K562 (cell line): ENCODE results near the gene MBLAC2. TPM values are rescaled to one million over a fixed set of nuclear protein-coding genes. Genes with fewer than 3 reads are reported as not detected.

Experiments used
- ATAC-seq: fragments of 200-7000 bp; cut with Tn5 transposase; 3 replicates; pipeline ENCODE4 v1.9.1; 2020; ENCODE audit warnings: moderate library complexity
- BruUV-seq: library from RNA; stranded (reverse); fragments of 400-500 nt; replicated peaks from 2 replicates; lab custom pipeline; 2021; lab: Mats Ljungman, UMichigan
- CTCF ChIA-PET: fragments of 300-600 bp; formaldehyde crosslinking; extraction: SDS; loops from one replicate; lab custom pipeline; 2021; ENCODE audit warnings: low intra/inter-chr PET ratio; lab: Yijun Ruan, JAX
- POLR2A ChIA-PET: fragments of 300-600, 350-650 bp; sonication (Branson Sonifier 250); formaldehyde crosslinking; extraction: SDS; loops from one replicate; lab custom pipeline; 2021; ENCODE audit warnings: antibody characterized with exemption, inconsistent platforms; lab: Yijun Ruan, JAX
- DNase-seq, 4 experiments: peaks; one replicate each; pipeline versions ENCODE4 v3.0.0 to v3.0.0-alpha.2; 2011 to 2018; ENCODE audit warnings: low spot score in 3 of 4, mixed read lengths in 3 of 4; ENCODE audit errors: extremely low read depth in 1 of 4
- FAIRE-seq: peaks from 2 replicates; lab custom pipeline; 2011; peaks lifted over from hg19 to GRCh38; lab: Jason Lieb, UNC
- H2AFZ ChIP-seq: 2 replicates; pipeline ENCODE4 v1.6.0; 2011; ENCODE audit warnings: low read depth, low read length, control low read depth, inconsistent platforms
- H3K27ac ChIP-seq: fragments of 200-600 bp; 3 replicates; pipeline ENCODE4 v1.8.0; 2011; ENCODE audit warnings: low read depth, mild to moderate bottlenecking, control low read depth, inconsistent platforms, low read length, moderate library complexity, mixed read lengths; ENCODE audit errors: extremely low read depth
- H3K27me3 ChIP-seq, 2 experiments: fragments of 300-600 bp in 1 of 2; 2 replicates in 1 of 2; 3 replicates in 1 of 2; pipeline versions ENCODE4 v1.6.0 to v1.8.0; 2011; ENCODE audit warnings: inconsistent platforms in 2 of 2, low read length in 2 of 2, mild to moderate bottlenecking in 1 of 2, mixed read lengths in 1 of 2, moderate library complexity in 1 of 2; ENCODE audit not compliant: control insufficient read depth in 2 of 2, insufficient read depth in 2 of 2
- H3K36me3 ChIP-seq: fragments of 300-600 bp; 3 replicates; pipeline ENCODE4 v1.8.0; 2011; ENCODE audit warnings: mild to moderate bottlenecking, low read length, inconsistent platforms; ENCODE audit not compliant: control insufficient read depth, insufficient read depth
- H3K4me1 ChIP-seq, 2 experiments: fragments of 200-600 bp in 1 of 2; replicated peaks in 1 of 2; 2 replicates in 1 of 2; 3 replicates in 1 of 2; pipeline versions ENCODE4 v1.5.1 to v1.8.0; 2011; ENCODE audit warnings: inconsistent platforms in 2 of 2, low read length in 2 of 2, mild to moderate bottlenecking in 1 of 2, mixed read lengths in 1 of 2, moderate library complexity in 1 of 2; ENCODE audit not compliant: control insufficient read depth in 2 of 2, insufficient read depth in 2 of 2
- H3K4me2 ChIP-seq: 2 replicates; pipeline ENCODE4 v1.6.1; 2011; ENCODE audit warnings: low read length, control low read depth, inconsistent platforms, mixed read lengths; ENCODE audit not compliant: insufficient read depth
- H3K4me3 ChIP-seq: fragments of 200-600 bp; sonication (generic), shearing (Covaris generic); 2 replicates; pipeline ENCODE4 v1.5.1; 2016; ENCODE audit warnings: control low read depth, inconsistent platforms
- H3K79me2 ChIP-seq: fragments of 200-600 bp; 3 replicates; pipeline ENCODE4 v1.8.0; 2011; ENCODE audit warnings: low read length, inconsistent platforms; ENCODE audit not compliant: control insufficient read depth, insufficient read depth
- H3K9ac ChIP-seq, 2 experiments: 2 replicates each; pipeline versions ENCODE4 v1.6.0 to v1.6.1; 2011; ENCODE audit warnings: low read depth in 2 of 2, low read length in 2 of 2, control low read depth in 1 of 2, inconsistent platforms in 1 of 2, mild to moderate bottlenecking in 1 of 2, mixed read lengths in 1 of 2; ENCODE audit not compliant: insufficient read depth in 1 of 2
- H3K9me1 ChIP-seq: one replicate; pipeline ENCODE4 v1.6.0; 2011; ENCODE audit warnings: inconsistent platforms, mild to moderate bottlenecking, low read length, moderate library complexity; ENCODE audit not compliant: control insufficient read depth, insufficient read depth
- H3K9me3 ChIP-seq: replicated peaks from 2 replicates; pipeline ENCODE4 v1.5.1; 2011; ENCODE audit warnings: low read depth, low read length, inconsistent platforms; ENCODE audit not compliant: control insufficient read depth, insufficient read depth
- H4K20me1 ChIP-seq: replicated peaks from 2 replicates; pipeline ENCODE4 v1.6.1; 2011; ENCODE audit warnings: low read length, inconsistent platforms, mixed read lengths; ENCODE audit not compliant: control insufficient read depth, insufficient read depth
- MAFG ChIP-seq: fragments of 450-650 bp; conservative IDR thresholded peaks from 2 replicates; pipeline ENCODE4 v1.6.1; 2016; ENCODE audit warnings: missing genetic modification characterization, missing compliant biosample characterization
- MTA2 ChIP-seq: fragments of 450-650 bp; IDR thresholded peaks from 2 replicates; pipeline ENCODE4 v1.6.1; 2016; ENCODE audit warnings: low read depth
- PBX2 ChIP-seq, 2 experiments: IDR thresholded peaks in 1 of 2; conservative IDR thresholded peaks in 1 of 2; 2 replicates each; pipeline ENCODE4 v1.6.1; 2016; ENCODE audit warnings: low read depth in 2 of 2, mild to moderate bottlenecking in 1 of 2, missing compliant biosample characterization in 1 of 2, missing genetic modification characterization in 1 of 2, moderate library complexity in 1 of 2
- PTRF ChIP-seq: fragments of 450-650 bp; IDR thresholded peaks from 2 replicates; pipeline ENCODE4 v1.6.1; 2016; ENCODE audit warnings: mild to moderate bottlenecking, missing genetic modification characterization, missing compliant biosample characterization
- SIX5 ChIP-seq, 2 experiments: IDR thresholded peaks; 2 replicates each; pipeline ENCODE4 v1.6.1; 2011; ENCODE audit warnings: low read length in 2 of 2, borderline replicate concordance in 1 of 2, low read depth in 1 of 2, mild to moderate bottlenecking in 1 of 2, moderate library complexity in 1 of 2; ENCODE audit not compliant: insufficient read depth in 1 of 2
- SUPT5H ChIP-seq: fragments of 450-650 bp; IDR thresholded peaks from 2 replicates; pipeline ENCODE4 v1.6.1; 2016
- TOE1 ChIP-seq, 2 experiments: fragments of 450-650 bp in 1 of 2; sonication (generic) in 1 of 2; formaldehyde crosslinking in 1 of 2; IDR thresholded peaks; 2 replicates each; pipeline versions ENCODE4 v1.7.1 to v1.8.0; 2016 to 2022; ENCODE audit warnings: borderline replicate concordance in 2 of 2, mild to moderate bottlenecking in 2 of 2, antibody characterized with exemption in 1 of 2, inconsistent platforms in 1 of 2, low read depth in 1 of 2, missing genetic modification reagents in 1 of 2, moderate library complexity in 1 of 2
- YBX1 ChIP-seq: fragments of 450-650 bp; IDR thresholded peaks from 2 replicates; pipeline ENCODE4 v1.7.1; 2016; ENCODE audit warnings: mild to moderate bottlenecking
- ZBTB49 ChIP-seq: sonication (generic); formaldehyde crosslinking; IDR thresholded peaks from 2 replicates; pipeline ENCODE4 v1.8.0; 2022; ENCODE audit warnings: missing genetic modification reagents, mild to moderate bottlenecking, borderline replicate concordance
- ZC3H4 ChIP-seq: sonication (generic); formaldehyde crosslinking; IDR thresholded peaks from 2 replicates; pipeline ENCODE4 v1.9.0; 2021; ENCODE audit warnings: missing genetic modification reagents, borderline replicate concordance
- ZC3H8 ChIP-seq: fragments of 450-650 bp; IDR thresholded peaks from 2 replicates; pipeline ENCODE4 v1.6.1; 2017
- ZFP1 ChIP-seq: fragments of 450-650 bp; formaldehyde crosslinking; IDR thresholded peaks from 2 replicates; pipeline ENCODE4 v1.4.0; 2020; ENCODE audit warnings: mild to moderate bottlenecking, mixed read lengths
- ZFPM2 ChIP-seq: fragments of 250-450 bp; sonication (Bioruptor Pico); IDR thresholded peaks from 2 replicates; pipeline ENCODE4 v1.5.1; 2022; ENCODE audit warnings: mild to moderate bottlenecking
- ZNF696 ChIP-seq: fragments of 250-450 bp; sonication (Bioruptor Pico); conservative IDR thresholded peaks from 2 replicates; pipeline ENCODE4 v1.4.0; 2020; ENCODE audit warnings: mild to moderate bottlenecking, moderate library complexity
- ZZZ3 ChIP-seq: fragments of 450-650 bp; IDR thresholded peaks from 2 replicates; pipeline ENCODE4 v1.6.1; 2016; ENCODE audit warnings: antibody characterized with exemption, mild to moderate bottlenecking, moderate library complexity
- in situ Hi-C: fragments of 300-500 bp; cut with MboI; formaldehyde crosslinking; loops from 4 replicates; pipeline ENCODE4 v1.15.0; 2018; ENCODE audit warnings: inconsistent platforms, mixed read lengths
- intact Hi-C: fragments of 100-400 bp; cut with micrococcal nuclease; formaldehyde crosslinking; loops from 2 replicates; pipeline ENCODE4 v1.14.2; 2022
- polyA plus RNA-seq, 8 experiments: library from polyadenylated mRNA; depleted of rRNA in 4 of 8; stranded (reverse) in 5 of 8; unstranded in 3 of 8; fragments of >200 nt; fragmentation: Nextera tagmentation in 2 of 8; fragmentation: Illumina TruSeq in 1 of 8; extraction: Ambion mirVana in 2 of 8; extraction: Trizol in 1 of 8; gene quantifications; 2 replicates each; pipeline versions ENCODE4 v1.2.1 to v1.2.3, GENCODE V29; 2011 to 2014; ENCODE audit warnings: inconsistent platforms in 1 of 8, missing spikeins in 1 of 8
- total RNA-seq, 7 experiments: library from RNA; depleted of rRNA in 6 of 7; stranded (reverse); fragments of >200 nt in 6 of 7; fragmentation: Illumina TruSeq in 2 of 7; extraction: Trizol in 2 of 7; gene quantifications; 2 replicates each; pipeline versions ENCODE4 v1.2.1 to v1.2.3, GENCODE V29; 2011 to 2021; ENCODE audit warnings: low replicate concordance in 1 of 7
- TF ChIP-seq, protein P1 (sequence below): fragments of 250-450 bp; sonication (Bioruptor Pico); IDR thresholded peaks from 2 replicates; pipeline ENCODE4 v1.4.0; 2020; ENCODE audit warnings: mild to moderate bottlenecking, moderate library complexity, borderline replicate concordance

Gene MBLAC2
- total and polyA plus RNA-seq, 9 of the 15 experiments (the other 6 are each of a cell fraction or from before 2014, with no cell fraction given): 2.4 to 13.1 (median 10.3) TPM

- ChIA-PET POLR2A (interaction anchor here (0.5 kb wide), 1 partner anchor 52 kb away, joined by 4 read pairs; no protein-coding TSS in a partner anchor), CTCF (no interaction called here)
- Histone ChIP-seq H3K79me2 (no peaks in the 10 kb centered on the region), H3K9me1 (no peaks in the 10 kb centered on the region), H3K27me3 (no peaks in the 10 kb centered on the region), H3K9me3 (no peaks in the 10 kb centered on the region), H3K27ac (no peak overlapping the region), H3K4me3 (no peak overlapping the region), H2AFZ (no peak overlapping the region), H3K9ac (no peak overlapping the region), H3K4me1 (no peaks in the 10 kb centered on the region), H4K20me1 (no peaks in the 10 kb centered on the region), H3K36me3 (no peaks in the 10 kb centered on the region), H3K4me2 (no peak overlapping the region)
- intact Hi-C loops: loop anchor here (10.0 kb wide), 1 partner anchor 258 kb away; no protein-coding TSS in a partner anchor
- in situ Hi-C loops: no loop called here
- ATAC-seq: no peak
- no peak for DNase-seq
- FAIRE-seq: no peak
- no TSS peak for BruUV-seq
- TF ChIP-seq ZZZ3: no peak
- no peak for TF ChIP-seq ZC3H4 (CRISPR knock-in tag)
- no peak for TF ChIP-seq ZNF696
- no peak for TF ChIP-seq PBX2 (CRISPR knock-in tag; IDR thresholded peaks at IDR 0.05; ENCODE audit: low read depth)
- no peak for TF ChIP-seq PBX2 (tag; conservative IDR thresholded peaks at IDR 0.05; ENCODE audit: low read depth)
- no peak for TF ChIP-seq MAFG
- TF ChIP-seq ZFPM2: no peak
- TF ChIP-seq ZBTB49 (CRISPR knock-in tag): no peak
- TF ChIP-seq YBX1: no peak
- TF ChIP-seq SUPT5H: no peak
- TF ChIP-seq SIX5 (IDR thresholded peaks at IDR 0.05; ENCODE audit: borderline replicate concordance in 1 of 2, insufficient read depth in 1 of 2, low read depth in 1 of 2, low read length in 2 of 2): no peak
- TF ChIP-seq, protein P1, sequence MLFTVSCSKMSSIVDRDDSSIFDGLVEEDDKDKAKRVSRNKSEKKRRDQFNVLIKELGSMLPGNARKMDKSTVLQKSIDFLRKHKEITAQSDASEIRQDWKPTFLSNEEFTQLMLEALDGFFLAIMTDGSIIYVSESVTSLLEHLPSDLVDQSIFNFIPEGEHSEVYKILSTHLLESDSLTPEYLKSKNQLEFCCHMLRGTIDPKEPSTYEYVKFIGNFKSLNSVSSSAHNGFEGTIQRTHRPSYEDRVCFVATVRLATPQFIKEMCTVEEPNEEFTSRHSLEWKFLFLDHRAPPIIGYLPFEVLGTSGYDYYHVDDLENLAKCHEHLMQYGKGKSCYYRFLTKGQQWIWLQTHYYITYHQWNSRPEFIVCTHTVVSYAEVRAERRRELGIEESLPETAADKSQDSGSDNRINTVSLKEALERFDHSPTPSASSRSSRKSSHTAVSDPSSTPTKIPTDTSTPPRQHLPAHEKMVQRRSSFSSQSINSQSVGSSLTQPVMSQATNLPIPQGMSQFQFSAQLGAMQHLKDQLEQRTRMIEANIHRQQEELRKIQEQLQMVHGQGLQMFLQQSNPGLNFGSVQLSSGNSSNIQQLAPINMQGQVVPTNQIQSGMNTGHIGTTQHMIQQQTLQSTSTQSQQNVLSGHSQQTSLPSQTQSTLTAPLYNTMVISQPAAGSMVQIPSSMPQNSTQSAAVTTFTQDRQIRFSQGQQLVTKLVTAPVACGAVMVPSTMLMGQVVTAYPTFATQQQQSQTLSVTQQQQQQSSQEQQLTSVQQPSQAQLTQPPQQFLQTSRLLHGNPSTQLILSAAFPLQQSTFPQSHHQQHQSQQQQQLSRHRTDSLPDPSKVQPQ (CRISPR knock-in tag): no peak
- TF ChIP-seq ZC3H8: no peak
- TF ChIP-seq ZFP1 (CRISPR knock-in tag): no peak
- TF ChIP-seq TOE1 (IDR thresholded peaks at IDR 0.05; ENCODE audit: borderline replicate concordance): no peak
- no peak for TF ChIP-seq TOE1 (CRISPR knock-in tag; IDR thresholded peaks at IDR 0.05; ENCODE audit: borderline replicate concordance, low read depth)
- TF ChIP-seq MTA2: no peak
- no peak for TF ChIP-seq PTRF (tag)
Measured at GRCh38 chr5:90446961-90447360, 27.6 kb downstream of the MBLAC2 start.
